ENCODE data around the gene PRKN.

- no peak for TF ChIP-seq CTCF (IDR thresholded peaks at IDR 0.05)
- no peak for TF ChIP-seq POLR2AphosphoS5 (IDR thresholded peaks at IDR 0.05; ENCODE audit: low read depth, low read length)
- no peak for TF ChIP-seq SIN3A (IDR thresholded peaks at IDR 0.05; ENCODE audit: borderline replicate concordance, insufficient read depth, low read depth, low read length)
- TF ChIP-seq REST (IDR thresholded peaks at IDR 0.05; ENCODE audit: insufficient read depth in 1 of 2, low read depth in 2 of 2, low read length in 1 of 2) = no peak
- no peak for TF ChIP-seq TCF7L2 (IDR thresholded peaks at IDR 0.05; ENCODE audit: low read depth, low read length)
Measured at GRCh38 chr6:161674930-161675682, 1052.5 kb downstream of the PRKN start.
